ENCODE results near the gene SORCS2.

Gene SORCS2

GRCh38 chr4:7441201-7441600, 248.9 kb downstream of the SORCS2 start:
- H3K36me3 ChIP-seq (ENCODE audit: control insufficient read depth in 2 of 2, insufficient read depth in 1 of 2, low read length in 2 of 2), result no peaks in the 10 kb centered on the region
- no peaks in the 10 kb centered on the region for H3K4me1 ChIP-seq (ENCODE audit: control insufficient read depth, insufficient read depth, low read length)
- TF ChIP-seq ZSCAN23 (tag by site-specific recombination; IDR thresholded peaks at IDR 0.05) (no peak), ZNF211 (tag by site-specific recombination; IDR thresholded peaks at IDR 0.05; ENCODE audit: low read depth) (no peak), ZNF311 (tag by site-specific recombination; IDR thresholded peaks at IDR 0.05; ENCODE audit: borderline replicate concordance) (no peak), ZFHX2 (tag by site-specific recombination; conservative IDR thresholded peaks at IDR 0.05) (peak; percentile 45), SALL2 (tag by site-specific recombination; IDR thresholded peaks at IDR 0.05; ENCODE audit: borderline replicate concordance) (no peak), EGR2 (tag by site-specific recombination; IDR thresholded peaks at IDR 0.05; ENCODE audit: low read depth) (peak; percentile 58), ZBTB7A (tag by site-specific recombination; IDR thresholded peaks at IDR 0.05; ENCODE audit: low read depth) (no peak), ZNF626 (tag by site-specific recombination; IDR thresholded peaks at IDR 0.05) (no peak), ZIC2 (tag by site-specific recombination; IDR thresholded peaks at IDR 0.05) (no peak)
- ChIA-PET CTCF (no interaction called here), POLR2A (no interaction called here)
- no peaks in the 10 kb centered on the region for H3K9me3 ChIP-seq (ENCODE audit: control insufficient read depth, insufficient read depth, low read depth, low read length)
- H3K4me3 ChIP-seq (ENCODE audit: low read depth, low read length), result no peak overlapping the region
- H3K27ac ChIP-seq (ENCODE audit: extremely low read depth, low read depth, low read length), result no peak overlapping the region

- no peaks in the 10 kb centered on the region for H3K36me3 ChIP-seq (ENCODE audit: control insufficient read depth in 2 of 2, insufficient read depth in 1 of 2, low read length in 2 of 2)
- ChIA-PET POLR2A (no interaction called here), CTCF (no interaction called here)
- TF ChIP-seq ZNF596 (tag by site-specific recombination; IDR thresholded peaks at IDR 0.05) (no peak), ZNF148 (tag by site-specific recombination; IDR thresholded peaks at IDR 0.05; ENCODE audit: borderline replicate concordance) (no peak), REPIN1 (tag by site-specific recombination; IDR thresholded peaks at IDR 0.05; ENCODE audit: low read depth) (no peak), MYNN (tag by site-specific recombination; IDR thresholded peaks at IDR 0.05; ENCODE audit: borderline replicate concordance) (no peak), ZBTB6 (tag by site-specific recombination; IDR thresholded peaks at IDR 0.05) (no peak), ZNF311 (tag by site-specific recombination; IDR thresholded peaks at IDR 0.05; ENCODE audit: borderline replicate concordance) (no peak), FEZF1 (tag by site-specific recombination; IDR thresholded peaks at IDR 0.05) (no peak), CTCF (tag by site-specific recombination; IDR thresholded peaks at IDR 0.05) (no peak), ZNF561 (tag by site-specific recombination; IDR thresholded peaks at IDR 0.05; ENCODE audit: borderline replicate concordance) (no peak)
- no peaks in the 10 kb centered on the region for H3K4me1 ChIP-seq (ENCODE audit: control insufficient read depth, insufficient read depth, low read length)
- H3K27ac ChIP-seq (ENCODE audit: extremely low read depth, low read depth, low read length), result no peak overlapping the region
- no peaks in the 10 kb centered on the region for H3K9me3 ChIP-seq (ENCODE audit: control insufficient read depth, insufficient read depth, low read depth, low read length)
- H3K4me3 ChIP-seq (ENCODE audit: low read depth, low read length), result no peak overlapping the region
Observed at GRCh38 chr4:7442574-7443162, 250.3 kb downstream of the SORCS2 start.

GRCh38 chr4:7444314-7444713, 252.0 kb downstream of the SORCS2 start:
- ChIA-PET POLR2A (no interaction called here), CTCF (no interaction called here)
- no peaks in the 10 kb centered on the region for H3K4me1 ChIP-seq (ENCODE audit: control insufficient read depth, insufficient read depth, low read length)
- no peak overlapping the region for H3K27ac ChIP-seq (ENCODE audit: extremely low read depth, low read depth, low read length)
- no peak overlapping the region for H3K4me3 ChIP-seq (ENCODE audit: low read depth, low read length)
- H3K36me3 ChIP-seq (ENCODE audit: control insufficient read depth in 2 of 2, insufficient read depth in 1 of 2, low read length in 2 of 2), result no peaks in the 10 kb centered on the region
- no peaks in the 10 kb centered on the region for H3K9me3 ChIP-seq (ENCODE audit: control insufficient read depth, insufficient read depth, low read depth, low read length)
- TF ChIP-seq ZNF623 (tag by site-specific recombination; IDR thresholded peaks at IDR 0.05), result peak; percentile 94
- TF ChIP-seq ZNF830 (tag by site-specific recombination; IDR thresholded peaks at IDR 0.05; ENCODE audit: low read depth), result no peak

Data from HEK293 (cell line).